ENCODE measurements around the gene ETFA.

The ETFA gene

DNA sequence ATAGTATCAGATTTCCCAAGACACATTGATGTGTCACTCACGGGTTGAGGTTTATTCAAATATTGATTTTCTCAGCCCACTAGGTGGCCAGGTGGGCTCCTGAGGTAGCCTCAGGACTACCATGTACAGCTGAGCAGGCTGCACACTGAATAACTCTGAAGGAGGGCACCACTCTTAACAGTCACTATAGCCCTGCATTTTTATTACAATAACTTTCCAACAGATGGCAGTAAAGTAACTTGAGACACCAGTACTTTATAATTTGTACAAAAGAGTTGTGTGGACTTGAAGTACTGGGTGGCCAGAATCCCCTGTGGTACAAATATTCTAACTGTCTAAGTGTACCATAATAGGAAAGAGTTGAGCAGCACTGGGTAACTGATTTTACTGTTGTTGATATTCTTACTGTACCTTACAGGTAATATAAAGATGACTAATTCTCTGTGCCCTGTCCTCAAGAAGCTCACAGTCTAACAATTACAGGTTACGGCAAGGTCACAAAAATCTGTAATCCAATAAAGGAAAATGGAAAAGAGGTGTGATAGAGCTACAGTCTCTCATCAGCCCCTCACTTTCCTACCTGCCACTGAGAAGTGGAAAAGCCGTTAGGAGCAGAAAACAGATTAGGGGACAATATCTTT, 76.0 kb downstream of the ETFA start:
- DNase-seq: no peak
- TF ChIP-seq, protein P1, sequence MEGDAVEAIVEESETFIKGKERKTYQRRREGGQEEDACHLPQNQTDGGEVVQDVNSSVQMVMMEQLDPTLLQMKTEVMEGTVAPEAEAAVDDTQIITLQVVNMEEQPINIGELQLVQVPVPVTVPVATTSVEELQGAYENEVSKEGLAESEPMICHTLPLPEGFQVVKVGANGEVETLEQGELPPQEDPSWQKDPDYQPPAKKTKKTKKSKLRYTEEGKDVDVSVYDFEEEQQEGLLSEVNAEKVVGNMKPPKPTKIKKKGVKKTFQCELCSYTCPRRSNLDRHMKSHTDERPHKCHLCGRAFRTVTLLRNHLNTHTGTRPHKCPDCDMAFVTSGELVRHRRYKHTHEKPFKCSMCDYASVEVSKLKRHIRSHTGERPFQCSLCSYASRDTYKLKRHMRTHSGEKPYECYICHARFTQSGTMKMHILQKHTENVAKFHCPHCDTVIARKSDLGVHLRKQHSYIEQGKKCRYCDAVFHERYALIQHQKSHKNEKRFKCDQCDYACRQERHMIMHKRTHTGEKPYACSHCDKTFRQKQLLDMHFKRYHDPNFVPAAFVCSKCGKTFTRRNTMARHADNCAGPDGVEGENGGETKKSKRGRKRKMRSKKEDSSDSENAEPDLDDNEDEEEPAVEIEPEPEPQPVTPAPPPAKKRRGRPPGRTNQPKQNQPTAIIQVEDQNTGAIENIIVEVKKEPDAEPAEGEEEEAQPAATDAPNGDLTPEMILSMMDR (IDR thresholded peaks at IDR 0.05; ENCODE audit: low read depth, low read length): peak; percentile 50
- H3K4me3 ChIP-seq (ENCODE audit: low read depth, low read length): no peak overlapping the region
- peaks cover 6% of the 10 kb centered on the region for H3K36me3 ChIP-seq
- no peaks in the 10 kb centered on the region for H3K9me3 ChIP-seq
- H3K4me1 ChIP-seq: 0 out of 2 replicates have a peak, but pooled peaks cover 3% of the 10 kb centered on the region
- no peaks in the 10 kb centered on the region for H3K27me3 ChIP-seq

DNA sequence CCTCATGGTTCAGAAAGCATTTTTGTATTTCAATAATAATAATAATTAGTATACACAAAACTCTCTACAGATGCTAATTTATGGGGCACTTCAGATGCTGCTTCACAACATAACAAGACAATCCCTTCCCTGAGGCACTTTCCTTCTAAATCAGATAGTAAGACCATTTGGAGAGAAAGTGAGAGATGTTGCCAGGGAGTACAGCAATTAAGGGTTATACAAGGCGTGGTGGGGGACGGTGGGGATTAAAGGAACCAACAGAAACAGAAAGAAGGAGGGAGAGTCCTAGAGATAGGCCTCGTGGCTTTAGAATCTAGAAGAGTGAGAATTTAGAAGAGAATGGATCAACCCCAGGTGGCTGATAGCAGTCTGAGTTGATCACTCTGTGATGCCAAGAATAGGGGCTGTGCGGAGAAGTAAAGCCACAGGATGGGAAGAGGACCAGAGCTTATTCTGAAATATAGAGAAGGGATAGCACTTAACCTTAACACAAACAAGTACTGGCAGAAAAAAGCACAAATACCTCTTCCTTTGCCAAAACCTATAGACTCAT, 76.9 kb downstream of the ETFA start:
- TF ChIP-seq, protein P1 (IDR thresholded peaks at IDR 0.05; ENCODE audit: low read depth, low read length): no peak

DNA sequence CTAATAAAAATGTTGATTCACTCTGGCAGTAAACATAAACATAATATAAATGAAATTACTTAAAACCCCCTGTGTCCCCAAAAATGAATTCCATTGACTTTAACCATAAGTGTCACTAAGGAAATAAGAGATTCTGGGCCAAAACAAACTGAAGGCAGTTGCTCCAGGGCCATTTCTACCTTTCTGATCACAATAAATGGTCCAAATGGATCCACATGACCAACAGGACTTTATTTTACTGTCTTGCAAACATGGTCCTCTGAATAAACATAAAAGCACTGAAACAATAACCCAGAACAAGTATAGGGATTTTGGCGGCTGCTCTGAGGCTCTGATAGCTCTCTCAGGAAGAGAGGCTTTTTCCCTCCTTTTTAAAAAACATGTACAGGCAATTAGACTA, 77.3 kb downstream of the ETFA start:
- Histone ChIP-seq H3K4me3 (ENCODE audit: low read depth, low read length) (no peak overlapping the region), H3K9me3 (no peaks in the 10 kb centered on the region), H3K4me1 (no peaks in the 10 kb centered on the region), H3K27me3 (no peaks in the 10 kb centered on the region), H3K36me3 (peaks cover 6% of the 10 kb centered on the region)
- TF ChIP-seq, protein P1 (IDR thresholded peaks at IDR 0.05; ENCODE audit: low read depth, low read length): no peak
- DNase-seq: no peak

More for the DNA sequence above, 76.9 kb downstream of the ETFA start:
- Histone ChIP-seq H3K36me3 (peaks cover 6% of the 10 kb centered on the region), H3K4me3 (ENCODE audit: low read depth, low read length) (no peak overlapping the region), H3K27me3 (no peaks in the 10 kb centered on the region), H3K9me3 (no peaks in the 10 kb centered on the region), H3K4me1 (no peaks in the 10 kb centered on the region)
- no peak for DNase-seq

DNA sequence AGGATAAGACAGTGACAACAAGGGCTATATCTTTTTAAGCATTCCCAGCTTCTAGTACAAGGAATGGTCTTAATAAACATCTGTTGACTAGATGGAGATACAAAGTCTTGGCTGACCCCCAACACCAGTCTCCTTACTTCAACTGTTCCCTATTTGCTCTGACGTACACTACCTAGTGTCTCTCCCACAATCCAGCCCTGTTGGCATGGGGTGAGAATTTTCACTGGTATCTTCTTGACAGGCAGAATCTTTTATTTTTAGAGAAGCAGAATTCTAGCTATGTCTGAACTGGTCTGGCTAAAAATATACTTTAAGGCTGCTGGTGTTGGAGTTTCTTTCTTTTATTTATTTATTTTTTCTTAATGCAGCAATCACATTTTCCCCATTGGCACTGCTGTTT, 82.0 kb downstream of the ETFA start:
- TF ChIP-seq, protein P1 (IDR thresholded peaks at IDR 0.05; ENCODE audit: low read depth, low read length): no peak
- H3K4me1 ChIP-seq: no peaks in the 10 kb centered on the region
- no peak overlapping the region for H3K4me3 ChIP-seq (ENCODE audit: low read depth, low read length)
- peaks cover 23% of the 10 kb centered on the region for H3K36me3 ChIP-seq
- H3K9me3 ChIP-seq: no peaks in the 10 kb centered on the region
- H3K27me3 ChIP-seq: no peaks in the 10 kb centered on the region
- DNase-seq: no peak

DNA sequence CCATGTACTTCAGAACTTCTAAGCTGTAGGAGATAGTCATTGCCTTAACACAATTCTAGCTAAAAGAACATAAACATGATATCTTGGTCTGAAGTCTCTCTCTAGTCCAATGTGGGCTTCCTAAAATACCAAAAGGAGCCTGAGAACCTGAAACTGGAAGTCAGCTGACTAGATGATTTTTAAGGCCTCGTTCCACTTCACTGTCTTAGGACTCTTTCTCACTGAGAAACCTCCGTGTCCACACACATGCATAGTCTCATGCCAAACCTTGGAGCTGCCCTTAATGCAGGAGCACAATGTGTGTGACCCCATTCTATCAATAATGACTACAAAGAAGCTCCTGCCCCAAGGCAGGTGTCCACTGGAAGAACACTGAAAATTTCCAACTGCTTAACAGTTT, 87.7 kb downstream of the ETFA start:
- no peaks in the 10 kb centered on the region; the same call in 1 of the 2 replicates for H3K4me1 ChIP-seq
- no peaks in the 10 kb centered on the region for H3K9me3 ChIP-seq
- no peaks in the 10 kb centered on the region for H3K27me3 ChIP-seq
- no peak overlapping the region for H3K4me3 ChIP-seq (ENCODE audit: low read depth, low read length)
- TF ChIP-seq, protein P1 (IDR thresholded peaks at IDR 0.05; ENCODE audit: low read depth, low read length): no peak
- H3K36me3 ChIP-seq: peaks cover 30% of the 10 kb centered on the region
- DNase-seq: no peak

DNA sequence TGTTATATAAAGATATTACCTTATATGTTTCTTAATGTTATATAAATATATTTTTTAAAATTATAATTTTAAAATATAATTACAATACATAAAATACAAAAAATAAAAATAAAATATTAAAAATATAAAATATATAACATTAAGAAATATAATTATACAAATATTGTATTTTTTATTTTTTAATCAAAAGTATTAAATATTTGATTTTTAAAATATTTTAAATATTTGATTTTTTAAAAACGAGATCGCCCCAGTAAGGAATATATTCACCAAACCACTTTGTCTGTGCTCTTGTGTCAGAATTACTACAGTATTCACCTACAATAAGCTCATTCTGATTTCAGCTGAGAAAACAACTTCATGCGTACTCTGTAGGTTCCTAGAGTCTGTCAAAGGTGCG, 89.1 kb downstream of the ETFA start:
- Histone ChIP-seq H3K9me3 (no peaks in the 10 kb centered on the region), H3K4me1 (no peaks in the 10 kb centered on the region; the same call in 1 of the 2 replicates), H3K4me3 (ENCODE audit: low read depth, low read length) (no peak overlapping the region), H3K36me3 (peaks cover 26% of the 10 kb centered on the region), H3K27me3 (no peaks in the 10 kb centered on the region)
- no peak for DNase-seq
- TF ChIP-seq, protein P1 (IDR thresholded peaks at IDR 0.05; ENCODE audit: low read depth, low read length): no peak

Measured in BE2C (cell line).